ENCODE measurements around the gene ZFAND3.

- TF ChIP-seq SUZ12 (IDR thresholded peaks at IDR 0.05): no peak
- TF ChIP-seq PKNOX1 (IDR thresholded peaks at IDR 0.05): no peak
- TF ChIP-seq TARDBP (IDR thresholded peaks at IDR 0.05): no peak
- TF ChIP-seq ELF4 (IDR thresholded peaks at IDR 0.05): no peak
Measured at GRCh38 chr6:37872373-37872745, 52.8 kb downstream of the ZFAND3 start.
